BLaER1 treated with 17β-estradiol and CSF1 and Interleukin-3, amounts not matched to agents 10 nM and 100 nM (cell line): Measurements from ENCODE around the gene GPR146.

Experiments
- H3K27ac ChIP-seq, 11 experiments: shearing (Covaris generic); formaldehyde crosslinking; 2 replicates each; pipeline ENCODE4 v1.8.1; 2022
- H3K27me3 ChIP-seq, 11 experiments: shearing (Covaris generic); formaldehyde crosslinking; 2 replicates each; pipeline ENCODE4 v1.8.1; 2022
- H3K36me3 ChIP-seq, 11 experiments: shearing (Covaris generic); formaldehyde crosslinking; 2 replicates each; pipeline ENCODE4 v1.8.1; 2022
- H3K4me1 ChIP-seq, 10 experiments: shearing (Covaris generic); formaldehyde crosslinking; 2 replicates each; pipeline ENCODE4 v1.8.1; 2022
- H3K4me2 ChIP-seq, 11 experiments: shearing (Covaris generic); formaldehyde crosslinking; 2 replicates each; pipeline ENCODE4 v1.8.1; 2022
- H3K4me3 ChIP-seq, 10 experiments: shearing (Covaris generic); formaldehyde crosslinking; 2 replicates each; pipeline ENCODE4 v1.8.1; 2022
- H3K9ac ChIP-seq, 11 experiments: shearing (Covaris generic); formaldehyde crosslinking; 2 replicates each; pipeline ENCODE4 v1.8.1; 2022
- H3K9me3 ChIP-seq, 11 experiments: shearing (Covaris generic); formaldehyde crosslinking; replicated peaks in 1 of 11; 2 replicates each; pipeline ENCODE4 v1.8.1; 2022
- H4K20me1 ChIP-seq, 11 experiments: shearing (Covaris generic); formaldehyde crosslinking; 2 replicates each; pipeline ENCODE4 v1.8.1; 2022
- Cebpa-rat ChIP-seq, 11 experiments: shearing (Covaris generic); IDR thresholded peaks; 2 replicates each; pipeline ENCODE4 v1.8.1; 2022

GPR146 gene

GRCh38 chr7:1086588-1087464 lies 42.5 kb downstream of the GPR146 start:
- H4K20me1 ChIP-seq, result peaks cover 0 to 88% (median 38%) of the 10 kb centered on the region in 11 experiments; a peak in 17 of 22 replicates
- H3K4me3 ChIP-seq, result peak overlapping the region; percentile 17 to 50 (median 35); a peak in 18 of 20 replicates
- H3K36me3 ChIP-seq, result peaks cover 0 to 7% (median 3%) of the 10 kb centered on the region in 11 experiments; a peak in 9 of 22 replicates
- H3K4me1 ChIP-seq, result peaks cover 50 to 91% (median 80%) of the 10 kb centered on the region in 10 experiments
- peak overlapping the region; percentile 39 to 72 (median 63); a peak in 20 of 22 replicates for H3K9ac ChIP-seq
- peak overlapping the region in 10 of 11 experiments; percentile 36 to 72 (median 63); a peak in 18 of 22 replicates for H3K27ac ChIP-seq
- peaks cover 0 to 6% (median 0%) of the 10 kb centered on the region in 11 experiments; a peak in 1 of 22 replicates for H3K27me3 ChIP-seq
- no peaks in the 10 kb centered on the region for H3K9me3 ChIP-seq
- peak overlapping the region; percentile 81 to 97 (median 91) for H3K4me2 ChIP-seq
- TF ChIP-seq Cebpa-rat (IDR thresholded peaks at IDR 0.05), result no peak

GRCh38 chr7:1087465-1087814 lies 43.1 kb downstream of the GPR146 start:
- peak overlapping the region; percentile 81 to 97 (median 91) for H3K4me2 ChIP-seq
- peaks cover 0 to 13% (median 9%) of the 10 kb centered on the region in 11 experiments; a peak in 11 of 22 replicates for H3K36me3 ChIP-seq
- peaks cover 0 to 6% (median 0%) of the 10 kb centered on the region in 11 experiments; a peak in 1 of 22 replicates for H3K27me3 ChIP-seq
- H3K9me3 ChIP-seq, result no peaks in the 10 kb centered on the region
- peak overlapping the region in 5 of 11 experiments; percentile 50 to 72 (median 67); a peak in 6 of 22 replicates for H3K9ac ChIP-seq
- peaks cover 50 to 87% (median 76%) of the 10 kb centered on the region in 10 experiments for H3K4me1 ChIP-seq
- H4K20me1 ChIP-seq, result peaks cover 0 to 87% (median 38%) of the 10 kb centered on the region in 11 experiments; a peak in 17 of 22 replicates
- peak overlapping the region in 1 of 10 experiments; percentile 48; a peak in 2 of 20 replicates for H3K4me3 ChIP-seq
- TF ChIP-seq Cebpa-rat (IDR thresholded peaks at IDR 0.05), result no peak
- no peak overlapping the region for H3K27ac ChIP-seq

GRCh38 chr7:1087952-1088920 lies 43.9 kb downstream of the GPR146 start, which contains the start of gene GPER1:
Gene GPER1, plus strand, starts transcription at chr7:1088113. Its CDS starts 3,616 bp downstream, at chr7:1091729.
- peak within 1 kb of the TSS; percentile 39 to 72 (median 63); a peak in 18 of 22 replicates for H3K9ac ChIP-seq
- no peak for TF ChIP-seq Cebpa-rat (IDR thresholded peaks at IDR 0.05)
- peak within 1 kb of the TSS in 9 of 11 experiments; percentile 36 to 72 (median 66); a peak in 12 of 22 replicates for H3K27ac ChIP-seq

GRCh38 chr7:1090236-1090635 lies 45.9 kb downstream of the GPR146 start:
- Histone ChIP-seq H3K9me3 (no peaks in the 10 kb centered on the region), H3K4me2 (peak overlapping the region in 4 of 11 experiments; percentile 33 to 58 (median 46); a peak in 4 of 22 replicates), H3K27ac (no peak overlapping the region), H3K36me3 (peaks cover 0 to 24% (median 12%) of the 10 kb centered on the region in 11 experiments; a peak in 11 of 22 replicates), H3K27me3 (peaks cover 0 to 6% (median 0%) of the 10 kb centered on the region in 11 experiments; a peak in 1 of 22 replicates), H3K4me3 (no peak overlapping the region), H3K9ac (0 out of 22 replicates have a peak overlapping the region, but pooled peaks of 1 of the 11 experiments have one; percentile 29), H4K20me1 (peaks cover 0 to 79% (median 50%) of the 10 kb centered on the region in 11 experiments; a peak in 17 of 22 replicates), H3K4me1 (peaks cover 41 to 84% (median 70%) of the 10 kb centered on the region in 10 experiments)
- TF ChIP-seq Cebpa-rat (IDR thresholded peaks at IDR 0.05), result no peak

More at GRCh38 chr7:1087952-1088920, 43.9 kb downstream of the GPR146 start, which contains the start of gene GPER1:
- Histone ChIP-seq H3K4me2 (peak within 1 kb of the TSS; percentile 81 to 97 (median 91)), H3K4me1 (peaks cover 50 to 85% (median 74%) of the 10 kb centered on the region in 10 experiments), H3K36me3 (peaks cover 0 to 21% (median 10%) of the 10 kb centered on the region in 11 experiments; a peak in 11 of 22 replicates), H3K9me3 (no peaks in the 10 kb centered on the region), H4K20me1 (peaks cover 0 to 85% (median 38%) of the 10 kb centered on the region in 11 experiments; a peak in 17 of 22 replicates), H3K27me3 (peaks cover 0 to 6% (median 0%) of the 10 kb centered on the region in 11 experiments; a peak in 1 of 22 replicates), H3K4me3 (peak within 1 kb of the TSS; percentile 17 to 50 (median 35); a peak in 14 of 20 replicates)

GRCh38 chr7:1090686-1091643 lies 46.6 kb downstream of the GPR146 start:
- peaks cover 34 to 84% (median 70%) of the 10 kb centered on the region in 10 experiments for H3K4me1 ChIP-seq
- peaks cover 0 to 24% (median 12%) of the 10 kb centered on the region in 11 experiments; a peak in 11 of 22 replicates for H3K36me3 ChIP-seq
- peaks cover 0 to 80% (median 57%) of the 10 kb centered on the region in 11 experiments; a peak in 18 of 22 replicates for H4K20me1 ChIP-seq
- peak overlapping the region; percentile 9 to 66 (median 38); a peak in 19 of 22 replicates for H3K4me2 ChIP-seq
- no peak overlapping the region for H3K4me3 ChIP-seq
- no peaks in the 10 kb centered on the region for H3K9me3 ChIP-seq
- no peak for TF ChIP-seq Cebpa-rat (IDR thresholded peaks at IDR 0.05)
- H3K27me3 ChIP-seq, result peaks cover 0 to 6% (median 0%) of the 10 kb centered on the region in 11 experiments; a peak in 1 of 22 replicates
- peak overlapping the region in 4 of 11 experiments; percentile 7 to 29 (median 10); a peak in 2 of 22 replicates for H3K9ac ChIP-seq
- H3K27ac ChIP-seq, result no peak overlapping the region

- H3K27ac ChIP-seq, result no peak overlapping the region
- H3K4me1 ChIP-seq, result peaks cover 27 to 84% (median 70%) of the 10 kb centered on the region in 10 experiments
- H3K9me3 ChIP-seq, result no peaks in the 10 kb centered on the region
- peaks cover 0 to 6% (median 0%) of the 10 kb centered on the region in 11 experiments; a peak in 1 of 22 replicates for H3K27me3 ChIP-seq
- no peak overlapping the region for H3K4me3 ChIP-seq
- H3K9ac ChIP-seq, result no peak overlapping the region
- peaks cover 0 to 24% (median 12%) of the 10 kb centered on the region in 11 experiments; a peak in 11 of 22 replicates for H3K36me3 ChIP-seq
- H4K20me1 ChIP-seq, result peaks cover 0 to 80% (median 58%) of the 10 kb centered on the region in 11 experiments; a peak in 18 of 22 replicates
- no peak for TF ChIP-seq Cebpa-rat (IDR thresholded peaks at IDR 0.05)
- peak overlapping the region in 9 of 11 experiments; percentile 9 to 66 (median 42); a peak in 13 of 22 replicates for H3K4me2 ChIP-seq
Observed at GRCh38 chr7:1091644-1092027, 47.3 kb downstream of the GPR146 start.
